GM18511 (cell line): Measurements from ENCODE around the gene FAM186B.
"Not testable (repeated sequence)": the region's sequence is repeated elsewhere in the genome, so short reads cannot be mapped to it uniquely, and the experiment has no call there.

Source experiments
- ATAC-seq: cut with Tn5 transposase; IDR thresholded peaks from one replicate; pipeline ENCODE4 v1.9.1; 2021; ENCODE audit warnings: mild to moderate bottlenecking, moderate library complexity; ENCODE audit not compliant: unreplicated experiment

FAM186B gene

DNA sequence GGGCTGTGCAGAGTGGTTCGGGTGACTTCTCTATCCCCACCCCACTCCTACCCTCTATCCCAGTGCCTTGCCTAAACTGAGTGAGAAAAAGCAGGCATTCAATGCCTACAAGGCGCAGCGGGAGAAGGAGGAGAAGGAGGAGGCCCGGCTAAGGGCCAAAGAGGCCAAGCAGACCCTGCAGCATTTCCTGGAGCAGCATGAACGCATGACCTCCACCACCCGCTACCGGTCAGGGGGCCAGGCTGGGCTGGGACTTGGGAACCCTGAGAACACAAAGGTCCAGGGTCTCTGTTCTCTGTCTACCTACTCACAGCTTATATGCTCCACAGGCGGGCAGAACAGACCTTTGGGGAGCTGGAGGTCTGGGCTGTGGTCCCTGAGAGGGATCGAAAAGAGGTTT, 29.6 kb upstream of the FAM186B start:
- no peak for ATAC-seq

GRCh38 chr12:49633703-49634345, 28.4 kb upstream of the FAM186B start:
- no peak for ATAC-seq

- no peak for ATAC-seq
These were observed 27.7 kb upstream of the FAM186B start for GRCh38 chr12:49632986-49633702.

- ATAC-seq: no peak
These were observed 27.0 kb upstream of the FAM186B start for GRCh38 chr12:49632401-49632800.

GRCh38 chr12:49631336-49631907, 26.0 kb upstream of the FAM186B start:
- ATAC-seq: no peak

DNA sequence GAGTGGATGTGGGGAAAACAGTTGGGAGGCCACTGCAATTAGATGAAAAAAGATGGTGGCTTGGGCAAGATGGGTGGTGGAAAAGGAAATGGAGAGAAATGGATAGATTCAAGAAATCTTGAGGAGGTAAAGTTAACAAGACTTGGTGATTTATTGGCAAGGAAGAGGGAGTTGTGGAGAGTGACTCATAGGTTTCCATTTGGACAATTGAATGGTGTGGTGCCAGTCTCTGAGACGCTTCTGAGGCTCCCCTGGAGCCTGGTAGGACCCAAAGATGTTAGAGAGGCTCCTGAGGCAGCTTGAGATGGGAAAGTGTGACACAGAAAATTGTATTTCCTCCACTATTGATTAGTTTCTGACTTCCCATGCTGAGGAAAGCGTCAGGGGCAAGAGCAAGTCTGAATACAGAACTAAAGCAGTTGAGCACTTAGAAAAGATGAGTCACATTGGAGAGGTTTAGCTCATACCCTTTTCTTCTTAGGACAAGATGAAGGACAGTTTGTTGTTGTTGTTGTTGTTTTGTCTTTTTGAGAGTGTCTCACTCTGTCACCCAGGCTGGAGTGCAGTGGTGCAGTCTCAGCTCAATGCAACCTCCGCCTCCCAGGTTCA, 22.4 kb upstream of the FAM186B start:
- no peak for ATAC-seq

DNA sequence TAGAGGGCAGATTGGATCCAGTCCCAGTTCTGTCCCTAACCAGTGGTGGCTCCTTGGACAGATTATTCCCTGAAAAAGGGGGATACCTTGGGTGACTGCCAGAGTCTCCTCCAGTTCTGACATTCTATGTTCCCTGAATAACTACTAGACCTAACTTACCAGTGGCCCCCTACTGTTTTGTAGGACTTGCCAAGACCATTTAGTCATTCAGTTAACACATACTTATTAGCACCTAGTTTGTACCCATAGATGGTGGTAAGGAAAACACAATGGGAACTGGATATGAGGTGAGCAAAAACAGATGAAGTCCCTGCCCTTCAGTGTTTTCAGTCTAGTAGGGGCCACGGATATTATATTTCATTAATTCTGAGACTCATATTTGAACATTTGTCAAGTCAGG, 21.4 kb upstream of the FAM186B start:
- ATAC-seq: no peak

- ATAC-seq: no peak
These were observed 20.9 kb upstream of the FAM186B start for GRCh38 chr12:49626169-49626835.

DNA sequence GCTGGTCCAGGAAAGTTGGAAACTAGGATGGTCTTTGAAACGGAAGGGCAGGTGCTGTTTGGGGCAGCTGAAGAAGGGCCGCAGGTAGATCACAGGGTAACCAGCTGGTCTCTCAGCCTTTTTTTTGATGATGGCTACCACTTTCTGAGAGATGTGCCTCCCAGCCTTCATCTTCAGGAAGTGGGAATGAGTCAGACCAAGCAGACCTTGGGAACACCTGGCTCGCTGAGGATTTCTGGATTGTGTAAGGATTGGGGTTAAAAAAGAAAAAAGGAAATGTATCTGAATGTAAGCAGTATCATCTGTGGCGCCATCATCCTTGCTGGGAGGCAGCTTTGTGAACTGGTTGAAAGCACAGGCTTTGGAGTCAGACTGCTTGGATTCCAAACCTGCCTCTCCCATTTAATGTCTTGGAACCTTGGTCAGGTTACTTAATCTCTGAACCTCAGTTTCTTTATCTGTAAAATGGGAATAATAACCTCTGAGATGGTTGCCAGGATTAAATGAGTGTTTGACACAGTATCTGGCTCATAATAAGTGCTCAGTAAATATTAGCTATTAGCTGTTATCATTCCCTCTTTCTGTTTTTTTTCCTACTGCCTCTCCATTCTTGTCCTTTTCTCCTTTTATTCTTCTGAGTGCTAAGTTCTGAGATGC, 19.6 kb upstream of the FAM186B start:
- no peak for ATAC-seq

GRCh38 chr12:49623142-49623904, 17.9 kb upstream of the FAM186B start, which contains the start of gene PRPF40B:
TSS of gene PRPF40B (plus strand) at chr12:49623561. CDS start at chr12:49623591, 30 bp downstream.
- ATAC-seq: peak; percentile 76

GRCh38 chr12:49622501-49623141, 17.2 kb upstream of the FAM186B start:
- peak; percentile 47 for ATAC-seq

DNA sequence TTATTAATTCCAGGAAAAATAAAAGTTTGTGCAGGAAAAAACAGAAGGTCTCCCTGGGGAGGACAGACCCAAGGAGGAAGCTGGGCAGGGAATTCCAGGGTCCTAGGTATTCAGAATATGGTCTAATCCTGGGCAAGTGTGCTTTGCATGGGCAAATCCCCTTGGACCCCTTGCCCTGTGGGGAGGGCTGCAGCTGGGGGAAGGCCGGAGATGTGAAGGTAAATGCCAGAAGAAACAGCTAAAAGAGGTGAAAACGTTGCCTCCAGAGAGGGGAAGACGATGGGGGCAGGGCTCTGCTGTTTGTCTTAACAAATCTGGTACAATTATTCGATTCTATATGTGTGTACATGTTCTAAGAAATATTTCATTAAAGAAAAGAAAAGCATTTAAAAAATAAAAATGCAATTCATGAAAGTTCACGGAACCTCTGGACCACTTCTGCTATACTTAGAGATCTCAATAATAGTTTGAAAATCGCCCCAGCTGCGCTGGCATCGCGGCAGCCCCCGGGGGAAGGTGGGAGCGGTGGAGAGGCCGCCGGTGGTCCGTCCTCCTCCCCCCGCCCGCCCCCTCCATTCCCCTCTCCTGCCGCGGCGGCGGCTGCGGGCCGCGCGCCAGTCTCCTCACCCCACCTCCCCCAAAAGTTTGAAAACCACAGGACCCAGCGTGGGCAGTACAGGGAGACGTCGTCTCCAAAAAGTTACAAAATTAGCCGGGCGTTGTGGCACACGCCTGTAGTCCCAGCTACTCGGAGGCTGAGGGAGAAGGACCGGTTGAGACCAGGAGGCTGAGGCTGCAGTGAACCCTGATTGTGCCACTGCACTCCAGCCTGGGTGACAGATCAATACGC, 16.4 kb upstream of the FAM186B start:
- ATAC-seq: no peak

DNA sequence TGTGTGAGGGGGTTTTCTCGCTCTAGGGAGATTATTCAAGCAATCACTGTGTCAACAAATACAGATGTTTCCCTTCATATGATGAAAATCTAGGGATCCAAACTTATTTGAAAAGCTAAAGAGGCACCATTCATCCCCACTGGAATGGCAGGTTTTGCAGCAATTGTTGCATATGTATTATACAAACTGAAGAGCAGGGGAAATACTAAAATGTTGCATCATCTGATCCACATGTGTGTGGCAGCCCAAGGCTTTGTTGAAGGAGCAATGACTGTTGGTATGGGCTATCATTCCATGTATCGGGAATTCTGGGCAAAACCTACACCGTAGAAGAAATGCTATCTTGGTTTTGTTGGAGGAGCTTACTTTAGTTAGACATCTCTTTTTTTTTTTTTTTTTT, 13.8 kb upstream of the FAM186B start:
- ATAC-seq: no peak

DNA sequence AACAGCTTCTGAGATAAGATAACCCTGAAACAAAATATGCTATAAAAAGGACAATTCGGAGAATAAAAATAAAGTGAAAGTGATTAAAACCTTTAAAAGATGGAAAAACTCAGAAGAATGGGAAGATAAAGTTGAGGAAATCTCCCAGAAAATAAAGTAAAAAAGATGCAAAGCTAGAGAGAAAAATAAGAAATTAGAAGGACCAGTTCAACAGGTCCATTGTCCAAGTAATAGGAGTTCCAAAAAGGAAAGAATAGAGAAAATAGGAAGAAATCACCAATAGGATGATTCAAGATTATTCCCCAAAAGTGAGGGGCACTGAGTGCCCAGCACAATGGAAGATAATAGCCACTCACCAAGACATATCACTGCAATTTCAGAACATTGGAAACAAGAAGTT, 13.1 kb upstream of the FAM186B start:
- no peak for ATAC-seq

DNA sequence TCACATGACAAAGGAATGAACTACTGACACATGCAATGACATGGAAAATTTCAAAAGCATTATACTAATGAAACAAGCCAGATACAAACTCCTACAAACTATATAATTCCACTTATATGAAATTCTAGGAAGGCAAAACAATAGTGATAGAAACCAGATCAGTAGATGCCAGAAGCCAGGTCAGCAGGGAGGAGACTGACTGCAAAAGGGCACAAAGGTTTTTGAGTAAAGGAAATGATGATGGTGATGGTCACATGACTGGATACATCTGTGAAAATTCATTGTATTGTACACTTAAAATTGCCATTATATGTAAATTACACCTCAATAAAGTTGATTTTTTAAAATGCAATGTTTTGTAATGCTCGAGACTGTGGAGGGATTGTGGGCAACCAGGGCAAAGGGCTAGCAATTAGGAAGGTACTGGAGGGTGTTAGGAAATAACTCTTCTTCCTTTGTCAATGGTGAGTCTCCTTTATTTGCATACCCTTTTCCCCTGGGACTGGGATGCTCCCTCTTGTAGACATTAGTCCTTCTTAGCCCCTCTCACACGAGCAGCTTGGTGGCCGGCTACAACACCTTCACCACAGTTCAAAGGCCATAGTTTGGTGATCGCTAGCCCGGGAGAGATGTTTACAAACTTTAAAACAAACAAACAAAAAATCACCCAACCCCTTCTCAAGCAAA, 11.2 kb upstream of the FAM186B start:
- ATAC-seq: no peak

DNA sequence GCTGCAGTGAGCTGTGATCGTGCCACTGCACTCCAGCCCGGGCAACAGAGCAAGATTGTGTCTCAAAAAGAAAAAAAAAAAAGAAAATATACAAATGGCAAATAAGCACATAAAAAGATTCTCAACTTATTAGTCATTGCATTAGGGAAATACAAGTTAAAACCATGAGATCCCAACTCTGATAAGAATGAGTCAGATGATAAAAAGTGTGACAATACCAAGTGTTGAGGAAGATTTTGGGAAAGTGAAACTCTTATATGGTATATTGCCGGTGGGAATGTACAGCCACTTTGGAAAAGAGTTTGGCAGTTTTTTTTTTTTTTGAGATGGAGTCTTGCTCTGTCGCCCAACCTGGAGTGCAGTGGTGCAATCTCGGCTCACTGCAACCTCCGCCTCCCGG, 10.3 kb upstream of the FAM186B start:
- ATAC-seq: no peak

- ATAC-seq: no peak
These were observed 6.8 kb upstream of the FAM186B start for GRCh38 chr12:49612210-49612609.

GRCh38 chr12:49610785-49611184, 5.3 kb upstream of the FAM186B start:
- ATAC-seq: not testable (repeated sequence)
